GM10248 (cell line): ENCODE results near the gene SCMH1.

Source experiments
- CTCF ChIA-PET: fragments of 300-600 bp; sonication (Branson Sonifier 250); formaldehyde crosslinking; extraction: SDS; loops from one replicate; lab custom pipeline; 2021; ENCODE audit warnings: antibody characterized with exemption; lab: Yijun Ruan, JAX
- POLR2A ChIA-PET: fragments of 350-650 bp; sonication (Branson Sonifier 250); formaldehyde crosslinking; extraction: SDS; loops from one replicate; lab custom pipeline; 2020; ENCODE audit warnings: antibody characterized with exemption; lab: Yijun Ruan, JAX
- DNase-seq: peaks from one replicate; pipeline ENCODE4 v3.0.0; 2012; ENCODE audit errors: extremely low spot score
- TF ChIP-seq, protein P1 (sequence below): IDR thresholded peaks from 2 replicates; pipeline ENCODE4 v1.5.1; 2012; ENCODE audit warnings: mild to moderate bottlenecking, low read depth; ENCODE audit errors: extremely low read depth, missing control alignments, control extremely low read depth

Gene SCMH1

DNA sequence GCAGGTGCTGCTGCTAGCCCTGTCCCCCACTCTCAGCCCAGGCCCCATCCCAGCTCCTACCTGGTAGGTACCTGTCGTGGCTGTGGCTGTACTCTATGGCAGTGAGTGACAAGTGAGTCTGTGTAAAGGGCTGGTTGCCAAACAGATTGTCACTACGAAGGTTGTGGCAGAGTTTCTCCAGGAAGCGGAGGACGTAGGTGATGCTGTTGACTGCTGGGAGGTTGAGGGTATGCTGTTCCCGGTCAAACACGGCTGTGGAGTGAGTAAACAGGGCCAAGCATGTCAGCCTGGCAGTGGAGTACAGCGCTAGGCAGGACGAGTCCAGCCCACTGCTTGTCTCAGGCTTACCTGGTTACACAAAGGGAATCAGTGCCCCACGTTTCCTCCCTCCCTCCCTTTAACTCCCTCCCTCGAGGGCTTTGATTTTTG is 195.7 kb downstream of the SCMH1 start:
- CTCF ChIA-PET, result no interaction called here
- TF ChIP-seq, protein P1, sequence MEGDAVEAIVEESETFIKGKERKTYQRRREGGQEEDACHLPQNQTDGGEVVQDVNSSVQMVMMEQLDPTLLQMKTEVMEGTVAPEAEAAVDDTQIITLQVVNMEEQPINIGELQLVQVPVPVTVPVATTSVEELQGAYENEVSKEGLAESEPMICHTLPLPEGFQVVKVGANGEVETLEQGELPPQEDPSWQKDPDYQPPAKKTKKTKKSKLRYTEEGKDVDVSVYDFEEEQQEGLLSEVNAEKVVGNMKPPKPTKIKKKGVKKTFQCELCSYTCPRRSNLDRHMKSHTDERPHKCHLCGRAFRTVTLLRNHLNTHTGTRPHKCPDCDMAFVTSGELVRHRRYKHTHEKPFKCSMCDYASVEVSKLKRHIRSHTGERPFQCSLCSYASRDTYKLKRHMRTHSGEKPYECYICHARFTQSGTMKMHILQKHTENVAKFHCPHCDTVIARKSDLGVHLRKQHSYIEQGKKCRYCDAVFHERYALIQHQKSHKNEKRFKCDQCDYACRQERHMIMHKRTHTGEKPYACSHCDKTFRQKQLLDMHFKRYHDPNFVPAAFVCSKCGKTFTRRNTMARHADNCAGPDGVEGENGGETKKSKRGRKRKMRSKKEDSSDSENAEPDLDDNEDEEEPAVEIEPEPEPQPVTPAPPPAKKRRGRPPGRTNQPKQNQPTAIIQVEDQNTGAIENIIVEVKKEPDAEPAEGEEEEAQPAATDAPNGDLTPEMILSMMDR, result no peak
- DNase-seq, result no peak
- POLR2A ChIA-PET, result no interaction called here

DNA sequence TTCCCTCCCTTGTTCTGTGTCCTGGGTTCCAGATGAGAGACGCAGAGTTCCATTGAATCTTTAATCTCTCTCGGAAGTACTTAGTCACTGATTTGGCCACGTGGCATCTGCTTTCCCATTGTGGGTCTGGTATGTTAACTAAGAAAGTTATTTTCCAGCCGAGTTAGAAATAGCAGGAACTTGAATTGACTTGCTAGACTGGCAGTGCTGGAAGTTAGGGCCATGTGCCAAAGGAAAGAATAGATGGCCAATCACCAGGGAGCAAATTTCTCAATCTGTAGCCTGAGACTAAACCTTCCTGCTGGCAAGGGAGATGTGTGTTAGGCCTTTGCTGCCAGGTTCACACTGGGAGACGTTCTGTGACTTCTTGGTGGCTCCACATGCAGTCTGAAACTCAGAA is 196.4 kb downstream of the SCMH1 start:
- TF ChIP-seq, protein P1, result no peak
- DNase-seq, result no peak
- ChIA-PET CTCF (no interaction called here), POLR2A (no interaction called here)

DNA sequence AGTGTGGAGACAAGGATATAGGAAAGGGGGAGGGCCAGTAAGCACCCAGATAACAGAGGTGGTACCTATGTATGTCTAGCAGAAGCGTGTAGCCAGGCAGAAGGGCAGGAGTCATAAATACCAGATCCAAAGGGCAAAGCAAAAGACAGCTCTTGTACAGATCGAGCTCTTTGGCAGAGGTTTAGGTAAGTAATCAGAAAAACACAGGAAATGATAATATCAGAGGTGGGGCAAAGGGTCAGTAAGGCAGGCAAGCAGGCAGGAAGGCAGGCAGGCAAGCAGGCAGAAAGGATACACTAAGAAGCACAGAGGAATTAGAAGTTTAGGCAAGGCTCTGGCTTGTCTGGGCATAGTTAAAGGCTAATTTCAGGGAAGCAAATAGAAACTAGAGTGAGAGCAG is 197.9 kb downstream of the SCMH1 start:
- DNase-seq, result no peak
- TF ChIP-seq, protein P1, result no peak
- ChIA-PET CTCF (no interaction called here), POLR2A (no interaction called here)

DNA sequence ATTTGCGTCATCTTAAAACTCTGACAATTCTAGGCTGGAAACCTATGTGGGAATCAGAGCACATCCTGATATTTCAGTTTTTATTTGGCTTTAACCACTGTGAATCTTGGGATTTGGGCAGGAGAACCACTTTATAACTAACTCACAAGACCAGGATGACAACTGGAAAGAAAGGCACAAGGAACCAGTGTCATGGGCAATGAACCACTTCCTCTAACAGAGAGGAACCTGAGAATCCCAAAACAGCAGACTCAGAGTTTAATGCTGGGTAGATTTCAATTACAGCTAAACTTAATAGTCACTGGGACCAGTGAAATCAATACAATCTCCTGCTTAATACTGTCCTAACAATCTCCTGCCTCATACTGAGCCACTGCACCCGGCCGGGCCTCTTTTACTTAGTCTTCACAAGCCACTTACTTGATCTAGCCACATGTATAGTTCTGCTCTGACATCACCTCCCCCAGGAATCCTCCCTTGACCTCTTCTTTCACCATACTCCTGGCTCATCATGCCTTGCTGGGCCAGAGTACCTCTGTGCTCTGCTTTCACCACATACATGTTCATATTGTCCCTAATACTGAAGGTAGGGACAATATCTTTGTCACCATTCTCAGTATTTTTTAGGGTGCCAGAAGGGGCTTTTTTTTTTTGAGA is 200.4 kb downstream of the SCMH1 start:
- POLR2A ChIA-PET, result no interaction called here
- DNase-seq, result no peak
- TF ChIP-seq, protein P1, result no peak
- CTCF ChIA-PET, result interaction anchor here (1.3 kb wide), 1 partner anchor 10 kb away, joined by 3 read pairs; no protein-coding TSS in a partner anchor

DNA sequence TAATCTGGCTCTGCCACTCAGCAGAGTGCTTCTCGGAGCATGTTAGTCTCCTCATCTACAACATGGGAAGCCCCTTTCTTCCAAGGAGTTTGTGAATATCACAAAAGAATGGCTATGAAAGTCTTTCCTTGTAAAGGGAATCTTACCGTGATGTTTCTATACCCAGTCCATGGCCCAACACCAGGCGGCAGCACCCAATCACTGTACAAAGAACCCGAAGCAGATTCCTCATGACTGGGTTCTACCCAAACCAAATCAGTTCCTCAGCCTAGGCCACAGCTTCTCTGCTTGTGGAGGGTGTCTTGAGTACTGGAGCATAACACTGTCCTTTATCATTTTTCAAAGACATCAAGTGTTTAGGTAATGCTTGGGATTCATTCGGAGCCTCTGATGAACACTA is 204.0 kb downstream of the SCMH1 start:
- POLR2A ChIA-PET, result no interaction called here
- TF ChIP-seq, protein P1, result no peak
- DNase-seq, result no peak
- CTCF ChIA-PET, result interaction anchor here (0.8 to 1.7 kb wide), 3 partner anchors 12 to 23 kb away, joined by 3 to 5 read pairs (median 3); no protein-coding TSS in a partner anchor

DNA sequence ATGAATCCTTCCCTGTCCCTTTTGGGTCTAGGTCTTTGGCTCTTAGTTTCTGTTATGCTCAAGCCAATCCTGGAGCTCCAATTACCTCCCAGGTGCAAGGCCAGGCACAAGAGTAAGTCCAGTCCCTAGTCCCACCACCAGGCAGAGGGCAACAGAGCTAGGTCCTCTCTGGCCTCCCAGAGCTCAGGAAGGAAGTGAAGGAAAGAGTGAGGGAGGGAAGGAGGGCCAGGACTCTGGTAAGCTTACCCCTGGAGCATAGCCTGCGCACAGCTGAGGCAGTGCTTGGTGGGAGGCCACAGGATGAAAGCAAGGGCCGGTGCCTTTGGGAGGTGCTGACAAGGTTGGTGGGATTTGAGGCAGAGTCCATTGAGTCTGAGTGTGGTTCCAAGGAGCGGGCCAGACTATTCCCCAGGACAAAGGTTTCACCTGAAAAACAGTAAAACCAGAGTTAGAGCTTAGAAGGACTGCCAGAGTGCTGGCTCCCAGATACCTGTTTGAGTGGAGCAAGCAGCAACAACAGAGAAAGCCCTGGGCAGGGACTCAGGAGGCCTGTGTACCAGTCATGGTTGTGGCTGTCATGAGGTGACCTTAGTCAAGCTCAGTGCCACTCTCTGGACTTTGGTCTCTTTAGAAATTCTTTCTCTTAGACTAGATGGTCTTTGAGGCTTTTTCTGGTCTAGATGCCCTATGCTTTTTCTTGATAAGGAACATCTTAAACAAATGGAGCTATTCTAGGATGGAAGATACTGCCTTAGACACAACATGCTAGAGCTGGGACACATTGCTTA is 204.8 kb downstream of the SCMH1 start:
- POLR2A ChIA-PET, result no interaction called here
- TF ChIP-seq, protein P1, result no peak
- CTCF ChIA-PET, result interaction anchor here (0.8 to 1.7 kb wide), 3 partner anchors 11 to 33 kb away, joined by 3 to 5 read pairs (median 3); no protein-coding TSS in a partner anchor
- no peak for DNase-seq
